Measurements from ENCODE around the gene SPAG16.
"Not testable (repeated sequence)": the region's sequence is repeated elsewhere in the genome, so short reads cannot be mapped to it uniquely, and the experiment has no call there.

Gene SPAG16

DNA sequence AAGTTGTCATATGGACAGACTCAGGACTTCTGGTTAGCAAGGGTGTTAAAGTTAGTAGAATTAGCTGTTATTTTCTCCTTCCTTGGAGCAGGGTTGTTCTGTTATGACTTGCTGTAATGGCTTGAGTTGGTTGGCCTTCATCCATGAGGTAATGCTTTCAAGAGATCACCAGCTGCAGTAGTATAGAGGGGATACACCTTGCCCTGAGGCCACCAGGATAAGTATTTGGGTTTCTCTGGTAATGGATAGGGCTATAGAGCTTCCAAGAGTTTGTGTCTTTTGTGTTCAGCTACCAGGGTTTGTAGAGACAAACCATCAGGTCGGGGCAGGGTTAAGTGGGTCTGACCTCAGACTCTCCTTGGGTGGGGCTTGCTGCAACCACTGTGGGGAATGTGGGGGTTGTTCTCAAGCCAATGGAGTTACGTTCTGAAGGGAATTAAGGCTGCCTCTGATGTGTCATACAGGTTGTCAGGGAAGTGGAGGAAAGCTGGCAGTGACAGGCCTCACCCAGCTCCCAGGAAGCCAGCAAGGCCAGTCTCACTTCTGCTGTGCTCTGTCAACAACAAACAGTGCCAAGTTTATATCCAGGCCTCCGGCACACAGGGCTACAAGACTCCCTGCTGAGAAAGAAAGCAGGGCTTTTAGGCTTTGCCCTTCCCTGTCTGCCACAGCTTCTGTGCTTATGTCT lies 356.6 kb downstream of the SPAG16 start:
- Mint-ChIP-seq H3K27me3 (no peaks in the 10 kb centered on the region), H3K27ac (no peak overlapping the region), H3K4me1 (ENCODE audit: low read depth) (no peaks in the 10 kb centered on the region), H3K4me3 (no peak overlapping the region), H3K9me3 (peaks cover 5% of the 10 kb centered on the region), H3K36me3 (ENCODE audit: low read depth) (no peaks in the 10 kb centered on the region)

- Mint-ChIP-seq H3K4me1 (ENCODE audit: low read depth) (no peaks in the 10 kb centered on the region), H3K9me3 (no peaks in the 10 kb centered on the region), H3K4me3 (no peak overlapping the region), H3K27me3 (no peaks in the 10 kb centered on the region), H3K27ac (no peak overlapping the region), H3K36me3 (ENCODE audit: low read depth) (no peaks in the 10 kb centered on the region)
Observed at GRCh38 chr2:213644926-213645325, 360.7 kb downstream of the SPAG16 start.

GRCh38 chr2:213649176-213649575 lies 364.9 kb downstream of the SPAG16 start:
- no peaks in the 10 kb centered on the region for H3K4me1 Mint-ChIP-seq (ENCODE audit: low read depth)
- H3K27ac Mint-ChIP-seq = no peak overlapping the region
- no peaks in the 10 kb centered on the region for H3K27me3 Mint-ChIP-seq
- no peaks in the 10 kb centered on the region for H3K9me3 Mint-ChIP-seq
- H3K36me3 Mint-ChIP-seq (ENCODE audit: low read depth) = no peaks in the 10 kb centered on the region
- no peak overlapping the region for H3K4me3 Mint-ChIP-seq

DNA sequence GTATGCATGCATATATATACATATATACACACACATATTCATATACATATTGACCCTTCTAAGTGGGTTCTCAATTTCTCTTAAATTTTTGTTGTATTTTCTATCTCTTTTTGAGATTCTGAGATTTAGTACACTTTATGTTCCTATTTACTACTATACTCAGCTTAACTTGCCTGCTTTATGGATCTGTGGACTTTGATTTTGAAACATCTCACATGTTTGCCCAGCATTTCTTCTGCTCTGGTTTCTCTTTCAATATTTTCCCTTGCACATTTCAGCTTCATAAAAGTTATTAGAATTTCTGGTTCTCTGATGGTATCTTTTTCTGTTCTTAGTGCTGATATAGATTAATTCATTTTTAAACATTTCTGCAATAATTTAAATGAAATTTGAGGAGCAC lies 380.6 kb downstream of the SPAG16 start:
- H3K36me3 Mint-ChIP-seq (ENCODE audit: low read depth) = no peaks in the 10 kb centered on the region
- no peak overlapping the region for H3K27ac Mint-ChIP-seq
- H3K4me1 Mint-ChIP-seq (ENCODE audit: low read depth) = no peaks in the 10 kb centered on the region
- H3K9me3 Mint-ChIP-seq = peaks cover 7% of the 10 kb centered on the region
- no peak overlapping the region for H3K4me3 Mint-ChIP-seq
- H3K27me3 Mint-ChIP-seq = no peaks in the 10 kb centered on the region

DNA sequence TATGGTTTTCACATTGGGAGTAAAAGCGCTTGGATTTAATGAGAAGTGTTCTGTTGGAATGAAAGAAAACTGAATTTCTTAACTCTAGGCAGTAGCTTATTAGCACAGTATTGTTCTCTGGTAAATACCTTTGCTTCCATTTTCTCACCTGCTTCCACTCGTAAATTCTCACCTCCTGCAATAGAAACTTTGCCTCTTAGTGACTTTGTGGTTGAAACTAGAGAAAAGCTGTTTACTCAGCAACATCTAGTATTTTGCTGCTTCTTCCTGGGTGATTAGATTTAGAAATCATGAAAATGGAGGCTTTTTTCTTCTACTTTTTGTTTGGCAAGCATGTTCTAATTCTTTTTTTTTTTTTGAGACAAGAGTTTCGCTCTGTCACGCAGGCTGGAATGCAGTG lies 385.4 kb downstream of the SPAG16 start:
- Mint-ChIP-seq H3K27me3 (no peaks in the 10 kb centered on the region), H3K4me3 (no peak overlapping the region), H3K9me3 (peaks cover 11% of the 10 kb centered on the region), H3K4me1 (ENCODE audit: low read depth) (no peaks in the 10 kb centered on the region), H3K36me3 (ENCODE audit: low read depth) (no peaks in the 10 kb centered on the region), H3K27ac (no peak overlapping the region)

DNA sequence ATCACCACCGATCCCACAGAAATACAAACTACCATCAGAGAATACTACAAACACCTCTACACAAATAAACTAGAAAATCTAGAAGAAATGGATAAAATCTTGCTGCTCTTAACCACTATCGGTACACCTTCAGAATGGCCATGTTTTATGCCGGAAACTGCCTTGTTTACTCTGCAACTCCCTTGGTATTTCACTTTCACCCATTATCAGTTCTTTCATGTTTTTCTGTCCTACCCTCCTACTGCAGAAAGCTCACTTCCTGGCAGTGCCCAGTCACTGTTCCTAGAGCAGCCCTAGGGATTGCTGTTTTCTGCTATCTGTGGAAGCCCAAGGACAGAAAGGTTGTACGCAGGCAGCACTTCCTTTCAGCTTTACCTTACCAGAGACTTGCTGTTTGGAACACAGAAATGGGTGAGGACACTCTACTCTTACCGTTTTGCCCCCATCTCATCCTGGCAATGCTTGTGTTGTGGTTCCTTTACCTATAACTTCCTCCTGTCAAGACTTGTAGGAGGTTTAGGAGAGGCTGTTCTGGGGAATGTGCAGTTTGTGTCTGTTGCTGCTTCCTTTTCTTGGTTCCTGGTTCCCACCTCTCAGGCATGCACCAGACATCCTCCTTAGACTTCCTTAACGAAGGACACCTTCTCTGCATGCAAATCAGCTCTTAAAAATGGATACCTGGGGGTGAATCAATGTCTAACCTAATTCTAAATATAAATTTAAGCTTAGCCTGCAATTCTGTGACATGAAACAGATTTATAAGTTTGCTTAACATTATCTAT lies 394.4 kb downstream of the SPAG16 start:
- no peak overlapping the region for H3K4me3 Mint-ChIP-seq
- no peaks in the 10 kb centered on the region for H3K4me1 Mint-ChIP-seq (ENCODE audit: low read depth)
- no peaks in the 10 kb centered on the region for H3K36me3 Mint-ChIP-seq (ENCODE audit: low read depth)
- no peaks in the 10 kb centered on the region for H3K27me3 Mint-ChIP-seq
- peaks cover 8% of the 10 kb centered on the region for H3K9me3 Mint-ChIP-seq
- H3K27ac Mint-ChIP-seq = no peak overlapping the region

DNA sequence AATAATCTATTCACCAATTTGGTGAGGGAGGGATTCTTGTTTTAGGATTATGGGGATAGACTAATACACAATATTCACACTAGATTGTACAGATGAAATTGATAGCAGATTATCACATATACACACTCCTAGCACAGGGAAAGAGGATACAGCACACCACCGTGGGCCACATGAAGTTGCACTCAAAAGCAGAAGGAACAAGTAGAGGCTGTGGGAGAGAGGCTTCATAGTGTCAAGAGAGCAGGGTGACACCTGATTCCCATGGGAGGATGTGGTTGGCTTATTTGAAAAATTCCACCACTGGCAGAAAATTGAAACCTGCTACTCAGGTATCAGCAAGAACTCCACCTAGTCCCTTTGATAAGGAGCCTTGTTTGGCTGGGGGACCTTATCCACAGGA lies 395.6 kb downstream of the SPAG16 start:
- no peak overlapping the region for H3K27ac Mint-ChIP-seq
- peaks cover 8% of the 10 kb centered on the region for H3K9me3 Mint-ChIP-seq
- no peak overlapping the region for H3K4me3 Mint-ChIP-seq
- H3K4me1 Mint-ChIP-seq (ENCODE audit: low read depth) = no peaks in the 10 kb centered on the region
- no peaks in the 10 kb centered on the region for H3K27me3 Mint-ChIP-seq
- no peaks in the 10 kb centered on the region for H3K36me3 Mint-ChIP-seq (ENCODE audit: low read depth)

- Mint-ChIP-seq H3K9me3 (peaks cover 8% of the 10 kb centered on the region), H3K27me3 (no peaks in the 10 kb centered on the region), H3K4me1 (ENCODE audit: low read depth) (no peaks in the 10 kb centered on the region), H3K27ac (no peak overlapping the region), H3K36me3 (ENCODE audit: low read depth) (no peaks in the 10 kb centered on the region), H3K4me3 (no peak overlapping the region)
Observed at GRCh38 chr2:213682276-213682675, 398.0 kb downstream of the SPAG16 start.

GRCh38 chr2:213688133-213688532 lies 403.9 kb downstream of the SPAG16 start:
- no peaks in the 10 kb centered on the region for H3K27me3 Mint-ChIP-seq
- H3K4me1 Mint-ChIP-seq (ENCODE audit: low read depth) = no peaks in the 10 kb centered on the region
- H3K4me3 Mint-ChIP-seq = no peak overlapping the region
- H3K9me3 Mint-ChIP-seq = no peaks in the 10 kb centered on the region
- no peak overlapping the region for H3K27ac Mint-ChIP-seq
- no peaks in the 10 kb centered on the region for H3K36me3 Mint-ChIP-seq (ENCODE audit: low read depth)

- H3K9me3 Mint-ChIP-seq; H3K4me1 Mint-ChIP-seq (ENCODE audit: low read depth); H3K4me3 Mint-ChIP-seq; H3K27me3 Mint-ChIP-seq; H3K36me3 Mint-ChIP-seq (ENCODE audit: low read depth); H3K27ac Mint-ChIP-seq: not testable (repeated sequence)
Observed at GRCh38 chr2:213688825-213689224, 404.6 kb downstream of the SPAG16 start.

DNA sequence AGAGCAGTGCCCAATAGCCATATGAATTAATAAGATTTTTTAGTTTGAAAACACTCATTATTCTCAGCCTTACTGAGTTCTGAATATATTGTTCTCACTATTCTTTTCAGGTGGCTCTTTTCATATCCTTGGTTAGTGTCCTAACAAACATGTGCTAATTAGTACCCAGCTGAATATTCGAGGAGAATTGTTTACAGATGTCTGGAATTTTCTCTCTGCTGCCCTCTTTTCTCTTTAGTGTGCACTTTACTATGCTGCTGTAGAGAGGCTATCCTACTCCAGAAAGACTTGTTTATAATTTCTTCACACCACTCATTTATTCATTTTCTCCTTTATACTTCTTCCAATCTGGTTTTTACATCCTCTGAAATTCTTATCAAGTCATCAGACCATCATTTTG lies 405.3 kb downstream of the SPAG16 start:
- Mint-ChIP-seq H3K9me3 (no peaks in the 10 kb centered on the region), H3K27me3 (no peaks in the 10 kb centered on the region), H3K4me3 (no peak overlapping the region), H3K27ac (no peak overlapping the region), H3K36me3 (ENCODE audit: low read depth) (no peaks in the 10 kb centered on the region), H3K4me1 (ENCODE audit: low read depth) (no peaks in the 10 kb centered on the region)

DNA sequence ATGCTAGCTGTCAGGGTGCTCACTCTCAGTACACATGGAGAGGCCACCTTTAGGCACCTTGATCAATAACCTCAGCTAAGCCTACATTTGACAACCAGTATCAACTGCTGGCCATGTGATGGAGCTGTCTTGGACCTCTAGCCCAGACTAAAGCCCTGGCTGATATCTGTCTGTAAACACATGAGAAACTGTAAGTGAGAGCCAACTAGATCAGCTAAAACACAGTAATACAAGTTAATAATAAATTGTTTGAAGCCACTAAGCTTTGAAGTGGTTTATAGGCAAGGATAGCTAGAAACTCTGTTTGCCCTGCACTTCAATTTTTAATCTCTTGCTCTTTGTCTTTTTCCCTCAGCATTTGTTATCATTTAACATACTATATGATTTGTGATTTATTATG lies 407.1 kb downstream of the SPAG16 start:
- H3K27ac Mint-ChIP-seq = no peak overlapping the region
- H3K4me3 Mint-ChIP-seq = no peak overlapping the region
- no peaks in the 10 kb centered on the region for H3K4me1 Mint-ChIP-seq (ENCODE audit: low read depth)
- H3K36me3 Mint-ChIP-seq (ENCODE audit: low read depth) = no peaks in the 10 kb centered on the region
- no peaks in the 10 kb centered on the region for H3K27me3 Mint-ChIP-seq
- H3K9me3 Mint-ChIP-seq = no peaks in the 10 kb centered on the region

GRCh38 chr2:213696442-213696841 lies 412.2 kb downstream of the SPAG16 start:
- H3K9me3 Mint-ChIP-seq = no peaks in the 10 kb centered on the region
- H3K27ac Mint-ChIP-seq = no peak overlapping the region
- no peaks in the 10 kb centered on the region for H3K36me3 Mint-ChIP-seq (ENCODE audit: low read depth)
- no peaks in the 10 kb centered on the region for H3K27me3 Mint-ChIP-seq
- no peak overlapping the region for H3K4me3 Mint-ChIP-seq
- H3K4me1 Mint-ChIP-seq (ENCODE audit: low read depth) = no peaks in the 10 kb centered on the region

- not testable (repeated sequence) for H3K27ac Mint-ChIP-seq; H3K9me3 Mint-ChIP-seq; H3K36me3 Mint-ChIP-seq (ENCODE audit: low read depth); H3K27me3 Mint-ChIP-seq; H3K4me3 Mint-ChIP-seq; H3K4me1 Mint-ChIP-seq (ENCODE audit: low read depth)
Observed at GRCh38 chr2:213701365-213701764, 417.1 kb downstream of the SPAG16 start.

DNA sequence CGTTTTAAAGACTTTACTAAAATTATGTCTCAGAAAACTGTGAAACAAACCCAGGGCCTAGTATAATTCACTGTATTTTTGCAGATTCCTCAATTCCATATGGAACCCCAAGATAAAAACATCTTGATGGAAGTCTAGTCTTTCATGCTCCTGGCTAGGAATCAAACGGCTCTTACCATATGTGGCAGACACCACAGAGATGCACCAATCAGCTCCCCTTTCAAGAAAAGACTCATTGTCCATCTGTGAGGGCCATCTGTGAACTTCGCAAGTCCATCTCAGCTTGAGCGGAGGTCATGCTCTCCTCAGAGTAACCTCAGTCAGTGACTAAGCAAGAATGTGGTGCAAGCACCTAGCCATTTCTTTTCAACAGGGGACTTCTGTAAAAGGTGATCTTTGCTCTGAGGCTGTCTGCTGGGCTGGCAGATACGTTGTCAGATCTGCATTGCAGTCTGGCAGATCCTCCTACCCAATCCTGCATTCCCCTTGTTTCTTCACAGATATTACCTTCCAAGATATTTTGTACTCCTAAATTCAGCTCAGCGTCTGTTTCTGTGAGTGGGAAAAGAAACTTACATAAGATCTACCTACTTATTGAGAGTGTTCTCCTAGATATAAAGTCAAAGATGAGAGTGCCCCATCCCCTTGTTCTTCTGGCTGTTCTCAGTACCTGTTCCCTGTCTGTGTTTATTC lies 419.3 kb downstream of the SPAG16 start:
- Mint-ChIP-seq H3K27me3 (no peaks in the 10 kb centered on the region), H3K9me3 (peaks cover 5% of the 10 kb centered on the region), H3K4me3 (no peak overlapping the region), H3K27ac (no peak overlapping the region), H3K36me3 (ENCODE audit: low read depth) (no peaks in the 10 kb centered on the region), H3K4me1 (ENCODE audit: low read depth) (no peaks in the 10 kb centered on the region)

All from stimulated activated naive CD8-positive, alpha-beta T cell treated with anti-CD3 and anti-CD28 coated beads, Interleukin-15, Interleukin-2, amounts not matched to agents 100 ng/mL and 50 ng/mL, for 24 hours (primary cell).